ENCODE data around the gene SORBS1. TPM values are rescaled to one million over a fixed set of nuclear protein-coding genes. Genes with fewer than 3 reads are reported as not detected.

Gene SORBS1
- total RNA-seq, 1 experiment from 2014 or later, result 0.56 TPM

GRCh38 chr10:95535526-95535925, 25.6 kb downstream of the SORBS1 start:
- DNase-seq (ENCODE audit: low spot score), result no peak
- no TSS peak for BruUV-seq (replicated peaks)
- ChIA-PET POLR2A (ENCODE audit: low non-redundant PET) (no interaction called here), CTCF (no interaction called here)
- Histone ChIP-seq H3K4me1 (ENCODE audit: insufficient read depth, low read length, poor library complexity, severe bottlenecking) (no peaks in the 10 kb centered on the region), H3K9me3 (ENCODE audit: low read depth, low read length, poor library complexity, severe bottlenecking) (no peaks in the 10 kb centered on the region), H3K27me3 (replicated peaks; ENCODE audit: insufficient read depth, low read depth, low read length, poor library complexity) (peaks cover 3% of the 10 kb centered on the region), H3K4me3 (ENCODE audit: low read depth, low read length, poor library complexity, severe bottlenecking) (no peak overlapping the region), H3K27ac (ENCODE audit: low read depth, low read length, poor library complexity, severe bottlenecking) (no peak overlapping the region), H3K36me3 (ENCODE audit: insufficient read depth, low read length, poor library complexity, severe bottlenecking) (no peaks in the 10 kb centered on the region)
- intact Hi-C loops (cut with micrococcal nuclease; ENCODE audit: unreplicated experiment), result no loop called here
- TF ChIP-seq CTCF (conservative IDR thresholded peaks at IDR 0.05; ENCODE audit: low read depth, low read length), result no peak
- TF ChIP-seq EZH2 (IDR thresholded peaks at IDR 0.05; ENCODE audit: borderline replicate concordance, low read depth, low read length, poor library complexity, severe bottlenecking), result no peak

GRCh38 chr10:95533590-95533989, 27.6 kb downstream of the SORBS1 start:
- H3K27ac ChIP-seq (ENCODE audit: low read depth, low read length, poor library complexity, severe bottlenecking), result no peak overlapping the region
- CTCF ChIA-PET, result no interaction called here
- TF ChIP-seq CTCF (conservative IDR thresholded peaks at IDR 0.05; ENCODE audit: low read depth, low read length) (no peak), EZH2 (IDR thresholded peaks at IDR 0.05; ENCODE audit: borderline replicate concordance, low read depth, low read length, poor library complexity, severe bottlenecking) (no peak)

GRCh38 chr10:95532536-95532935, 28.6 kb downstream of the SORBS1 start:
- DNase-seq (ENCODE audit: low spot score), result no peak
- ChIA-PET CTCF (no interaction called here), POLR2A (ENCODE audit: low non-redundant PET) (no interaction called here)
- Histone ChIP-seq H3K4me3 (ENCODE audit: low read depth, low read length, poor library complexity, severe bottlenecking) (no peak overlapping the region), H3K9me3 (ENCODE audit: low read depth, low read length, poor library complexity, severe bottlenecking) (no peaks in the 10 kb centered on the region), H3K4me1 (ENCODE audit: insufficient read depth, low read length, poor library complexity, severe bottlenecking) (no peaks in the 10 kb centered on the region), H3K36me3 (ENCODE audit: insufficient read depth, low read length, poor library complexity, severe bottlenecking) (no peaks in the 10 kb centered on the region), H3K27ac (ENCODE audit: low read depth, low read length, poor library complexity, severe bottlenecking) (no peak overlapping the region), H3K27me3 (replicated peaks; ENCODE audit: insufficient read depth, low read depth, low read length, poor library complexity) (peaks cover 8% of the 10 kb centered on the region)
- TF ChIP-seq EZH2 (IDR thresholded peaks at IDR 0.05; ENCODE audit: borderline replicate concordance, low read depth, low read length, poor library complexity, severe bottlenecking) (no peak), CTCF (conservative IDR thresholded peaks at IDR 0.05; ENCODE audit: low read depth, low read length) (no peak)
- BruUV-seq (replicated peaks), result no TSS peak
- intact Hi-C loops (cut with micrococcal nuclease; ENCODE audit: unreplicated experiment), result no loop called here

More at GRCh38 chr10:95533590-95533989, 27.6 kb downstream of the SORBS1 start:
- H3K27me3 ChIP-seq (replicated peaks; ENCODE audit: insufficient read depth, low read depth, low read length, poor library complexity), result peaks cover 3% of the 10 kb centered on the region
- POLR2A ChIA-PET (ENCODE audit: low non-redundant PET), result no interaction called here
- no peak overlapping the region for H3K4me3 ChIP-seq (ENCODE audit: low read depth, low read length, poor library complexity, severe bottlenecking)
- no peaks in the 10 kb centered on the region for H3K4me1 ChIP-seq (ENCODE audit: insufficient read depth, low read length, poor library complexity, severe bottlenecking)
- H3K36me3 ChIP-seq (ENCODE audit: insufficient read depth, low read length, poor library complexity, severe bottlenecking), result no peaks in the 10 kb centered on the region
- H3K9me3 ChIP-seq (ENCODE audit: low read depth, low read length, poor library complexity, severe bottlenecking), result no peaks in the 10 kb centered on the region
- BruUV-seq (replicated peaks), result no TSS peak
- DNase-seq (ENCODE audit: low spot score), result no peak
- intact Hi-C loops (cut with micrococcal nuclease; ENCODE audit: unreplicated experiment), result no loop called here

All from A673 (cell line).